Skin of body (tissue), 2 donors: ENCODE results near the gene ANKRD10. TPM values are rescaled to one million over a fixed set of nuclear protein-coding genes. Genes with fewer than 3 reads are reported as not detected.

Source experiments
- DNase-seq: peaks from one replicate; lab custom pipeline; 2025; lab: John Stamatoyannopoulos, UW
- total RNA-seq: library from RNA; depleted of rRNA; stranded (reverse); fragments of >200 nt; gene quantifications from one replicate; pipeline ENCODE4 v1.2.3, GENCODE V29; 2014

The ANKRD10 gene
- total RNA-seq, 1 donor from 2014 or later = 110 TPM

DNA sequence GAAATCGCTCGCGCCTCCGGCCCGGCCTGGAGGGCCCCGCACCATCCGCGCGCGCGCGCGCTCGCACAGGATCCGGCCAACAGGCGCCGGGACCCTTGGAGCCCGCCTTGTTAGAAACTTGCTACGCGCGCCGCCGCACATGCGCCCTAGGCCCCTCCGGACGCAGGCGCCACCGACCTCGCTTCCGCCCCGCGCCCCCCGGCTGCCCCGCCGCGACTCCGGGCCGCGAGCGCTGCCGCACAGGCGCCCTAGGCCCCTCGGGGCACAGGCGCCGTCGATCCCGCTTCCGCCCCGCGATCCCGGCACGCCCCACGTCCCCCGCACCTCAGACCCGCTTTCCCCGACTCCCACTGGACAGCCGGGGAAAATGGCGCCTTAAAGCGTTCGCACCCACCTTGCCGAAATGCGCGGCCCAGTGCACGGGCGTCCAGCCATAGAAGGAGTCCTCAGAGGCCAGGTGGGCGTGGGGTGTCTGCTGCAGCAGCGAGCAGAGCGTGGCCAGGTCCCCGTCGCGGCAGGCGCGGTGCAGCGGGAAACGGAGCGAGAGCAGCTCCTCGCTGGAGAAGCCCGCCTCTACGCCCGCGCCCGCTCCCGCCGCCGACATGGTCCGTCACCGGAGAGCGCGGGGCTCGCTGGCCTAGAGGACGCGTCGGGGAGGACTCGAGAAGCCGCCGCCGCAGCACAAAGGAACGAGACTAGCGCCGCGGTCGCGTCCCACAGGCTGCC lies 375 bp downstream of the ANKRD10 start:
- peak; percentile 77 for DNase-seq

DNA sequence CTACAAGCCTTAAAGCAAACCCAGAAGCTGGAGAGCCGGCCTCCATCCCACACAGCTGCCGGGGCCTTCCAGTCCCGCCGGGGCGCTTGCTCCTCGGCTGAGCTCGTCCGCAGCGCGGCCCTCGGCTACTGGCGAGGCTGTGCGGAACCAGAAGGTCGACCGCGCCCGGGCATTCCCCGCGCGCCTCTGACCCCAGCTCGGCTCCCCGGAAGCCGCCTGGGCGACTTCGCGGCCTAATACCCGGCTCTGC lies 863 bp downstream of the ANKRD10 start:
- DNase-seq = no peak

DNA sequence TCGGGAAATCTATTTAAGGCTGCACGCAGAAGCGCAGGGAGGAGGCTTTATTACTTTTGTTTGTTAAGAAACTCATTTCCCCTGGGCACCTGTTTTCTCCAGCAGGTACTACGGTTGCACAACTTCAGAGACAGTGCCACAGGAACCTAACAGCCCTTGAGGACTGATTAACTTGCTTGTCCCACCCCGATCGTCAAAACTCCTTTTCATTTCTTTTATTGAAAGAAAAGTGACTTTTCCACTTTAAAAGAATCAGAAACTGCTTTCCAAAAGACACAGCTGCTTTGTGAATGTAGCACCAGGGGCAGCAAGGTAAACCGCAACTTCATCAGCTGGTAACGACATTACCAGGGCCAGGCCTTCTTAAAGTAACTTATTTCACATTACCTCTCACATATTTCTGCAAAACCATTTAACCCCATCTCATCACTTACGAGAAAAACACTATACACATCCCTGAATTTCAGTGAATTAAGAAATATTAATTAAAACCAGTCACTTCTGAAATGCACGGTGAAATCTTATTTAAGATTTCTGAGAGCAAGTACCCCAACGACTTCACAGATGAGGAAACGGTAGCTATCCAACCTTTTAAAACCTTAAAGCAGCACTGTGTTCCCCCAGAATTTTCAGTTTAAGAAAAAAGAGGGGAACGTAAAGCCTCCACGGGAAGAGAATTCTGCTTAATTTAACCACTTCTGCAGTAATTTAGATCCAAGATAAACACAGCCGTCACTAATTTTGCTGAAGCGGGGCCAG lies 1.4 kb downstream of the ANKRD10 start:
- DNase-seq = no peak

DNA sequence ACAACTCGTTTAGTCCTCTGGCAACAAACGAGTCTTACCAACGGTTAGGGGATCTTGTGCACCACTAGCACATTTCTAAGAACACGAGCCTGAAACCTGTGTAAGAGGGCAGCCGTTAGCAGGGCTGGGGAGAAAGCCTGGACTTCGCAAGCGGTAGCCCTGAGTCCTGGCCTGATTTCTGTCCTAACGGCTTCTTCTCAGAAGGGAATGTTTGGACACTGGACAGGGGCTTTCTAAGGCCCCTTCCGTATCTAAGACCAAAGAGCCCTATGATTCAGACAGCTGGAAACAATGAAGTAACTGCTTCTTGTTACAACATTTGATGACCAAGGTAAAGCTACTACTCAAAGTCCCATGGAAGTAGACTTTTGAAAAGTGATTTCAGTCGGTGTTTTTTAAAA lies 2.2 kb downstream of the ANKRD10 start:
- no peak for DNase-seq

DNA sequence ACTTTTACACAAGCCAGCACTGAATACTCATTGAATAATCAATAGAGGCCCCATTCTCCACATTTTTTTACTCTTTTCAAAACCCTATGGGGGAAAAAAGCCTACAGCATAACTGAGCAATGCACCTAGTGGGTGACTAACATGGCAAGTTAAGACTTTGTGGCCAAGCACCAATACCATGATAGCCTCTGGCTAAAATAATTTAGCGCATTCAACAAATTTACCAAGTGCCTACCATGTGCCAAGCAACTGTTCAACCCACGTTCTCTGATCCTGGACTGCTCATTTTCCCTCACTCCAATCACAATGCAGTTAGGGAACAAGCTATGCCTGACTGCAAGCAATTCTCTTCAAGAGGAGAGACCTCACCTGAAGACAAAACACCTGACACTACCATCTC lies 3.0 kb downstream of the ANKRD10 start:
- DNase-seq = no peak

DNA sequence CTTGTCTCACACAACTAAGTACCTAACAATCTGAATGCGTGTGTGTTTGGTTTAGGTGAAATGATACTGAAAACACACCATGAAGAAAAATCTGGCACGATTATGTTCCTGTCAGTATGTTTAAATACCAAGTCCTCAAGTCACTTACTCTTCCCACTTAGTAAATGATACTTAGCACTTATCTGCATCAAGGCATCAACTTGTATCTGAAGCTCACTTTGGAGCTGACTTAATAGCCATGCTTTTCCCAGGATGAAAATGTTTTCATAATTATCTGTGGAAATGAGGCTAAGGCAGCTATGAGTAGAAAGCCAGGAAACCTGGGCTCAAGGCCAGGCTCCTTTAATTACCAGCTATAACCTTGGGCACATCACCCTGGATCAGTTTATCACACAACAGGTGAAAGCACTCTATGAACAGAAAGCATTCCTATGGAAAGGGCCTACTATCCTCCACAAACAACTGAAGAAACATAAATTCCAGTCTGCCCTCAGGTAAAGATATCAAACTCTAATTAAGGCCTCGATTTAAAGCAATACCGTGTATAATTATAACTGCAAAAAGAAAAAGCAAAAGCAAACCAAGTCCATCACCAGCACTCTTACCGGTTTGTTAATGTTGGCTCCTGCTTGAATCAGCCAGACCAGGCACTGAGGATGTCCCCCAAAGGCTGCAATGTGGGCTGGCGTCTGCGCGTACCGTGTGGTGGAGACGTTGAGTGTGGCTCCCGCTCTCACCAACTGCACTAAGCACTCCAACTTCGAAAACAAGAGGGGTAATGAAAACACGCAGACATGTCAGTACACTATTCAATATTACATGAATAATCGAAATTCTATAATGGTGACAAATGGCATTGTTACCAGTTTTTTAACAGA lies 4.6 kb downstream of the ANKRD10 start:
- DNase-seq = no peak

DNA sequence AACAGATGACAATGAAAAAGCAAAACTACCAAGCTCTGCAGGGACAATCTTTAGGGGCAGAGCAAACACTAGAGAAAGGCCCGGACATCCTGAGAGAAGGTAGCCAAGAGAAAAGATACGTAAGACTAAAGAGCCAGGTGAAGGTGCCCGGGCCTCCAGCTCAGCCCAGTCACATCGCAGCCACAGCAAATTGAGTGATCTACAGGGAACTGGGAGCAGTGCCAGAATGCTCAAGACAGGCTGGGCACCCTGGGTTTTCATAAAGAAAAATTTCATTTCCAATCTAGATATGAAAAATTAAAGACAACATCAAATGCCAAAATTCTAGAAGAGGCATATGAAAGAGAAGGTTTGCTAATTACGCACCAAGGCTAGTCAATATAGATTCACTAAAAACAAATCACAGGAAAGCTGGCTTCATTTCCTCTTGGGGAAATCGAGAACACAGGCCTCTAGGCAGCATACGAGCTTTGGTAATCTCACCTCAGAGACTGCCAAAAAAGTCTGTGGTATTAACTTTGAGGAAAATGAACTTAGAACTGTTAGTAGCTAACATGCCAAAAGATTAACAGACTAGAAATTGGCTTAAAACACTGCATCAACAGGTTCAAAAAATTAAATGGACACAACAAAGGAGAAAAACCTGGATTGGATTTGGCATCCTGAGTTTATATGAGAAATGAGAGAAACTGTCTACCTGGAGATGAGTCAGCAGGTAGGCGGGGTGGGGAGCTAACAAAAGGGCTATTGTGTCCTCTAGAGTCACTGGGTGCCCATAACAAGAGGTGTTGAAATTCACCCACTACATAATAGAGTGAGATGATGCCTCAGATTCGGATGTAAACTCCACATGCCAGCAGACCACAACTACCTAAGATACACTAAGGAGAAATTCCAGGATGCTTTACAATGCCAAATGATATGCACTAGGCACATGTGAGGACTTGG lies 6.6 kb downstream of the ANKRD10 start:
- no peak for DNase-seq

DNA sequence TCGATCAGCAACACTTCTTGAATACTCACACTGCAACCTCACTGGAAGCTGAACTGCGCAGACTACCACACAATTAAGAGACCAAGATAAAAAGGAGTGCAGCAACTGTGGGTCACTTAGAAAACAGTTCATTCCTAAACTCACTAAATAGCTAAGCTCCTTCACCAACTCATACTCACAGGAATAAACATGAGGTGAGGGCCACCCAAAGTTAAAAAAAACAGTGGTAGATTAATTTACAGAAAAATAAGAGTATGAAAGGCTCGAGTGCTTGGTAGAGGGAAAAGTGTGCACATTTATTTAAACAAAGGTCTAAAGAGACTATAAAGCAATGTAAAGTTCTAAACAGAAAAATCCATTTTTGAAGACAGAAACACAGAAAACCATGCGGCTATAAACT lies 7.6 kb downstream of the ANKRD10 start:
- no peak for DNase-seq

DNA sequence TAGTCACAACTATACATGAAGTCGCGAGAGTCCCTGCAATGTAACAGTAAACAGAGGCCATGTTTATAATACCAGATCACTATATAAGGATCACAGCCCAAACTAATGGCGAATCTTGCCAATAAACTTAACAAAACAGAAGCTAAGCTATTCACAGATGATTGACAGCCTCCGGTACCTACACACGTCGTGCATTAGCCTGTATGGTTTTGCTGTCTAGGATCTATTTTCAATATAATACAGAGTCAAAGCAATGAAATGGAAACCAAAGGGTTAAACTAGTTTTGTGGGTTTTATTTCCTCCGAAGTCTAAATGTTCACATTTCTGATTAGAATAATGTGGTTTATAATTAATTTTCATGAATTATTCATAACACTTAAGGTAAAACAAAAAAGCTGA lies 10.1 kb downstream of the ANKRD10 start:
- DNase-seq = no peak

DNA sequence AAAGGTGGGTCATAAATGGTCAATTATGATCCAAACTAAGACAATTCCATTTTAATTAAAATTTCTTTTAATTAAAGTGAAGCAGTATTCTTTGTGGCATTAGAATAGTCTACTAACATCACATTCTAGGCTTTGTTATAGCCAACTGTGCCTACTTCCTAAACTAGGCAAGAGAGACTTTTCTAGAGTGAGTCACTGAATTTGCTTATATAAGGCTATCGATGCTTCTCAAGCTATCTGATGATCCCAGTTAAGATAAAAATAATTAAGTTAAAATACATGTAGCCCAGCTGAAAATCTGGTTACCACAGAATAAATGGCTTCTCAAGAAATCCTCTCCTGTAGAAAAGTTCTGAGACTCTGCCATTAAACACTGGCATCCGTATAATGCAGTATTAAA lies 12.5 kb downstream of the ANKRD10 start:
- DNase-seq = no peak

DNA sequence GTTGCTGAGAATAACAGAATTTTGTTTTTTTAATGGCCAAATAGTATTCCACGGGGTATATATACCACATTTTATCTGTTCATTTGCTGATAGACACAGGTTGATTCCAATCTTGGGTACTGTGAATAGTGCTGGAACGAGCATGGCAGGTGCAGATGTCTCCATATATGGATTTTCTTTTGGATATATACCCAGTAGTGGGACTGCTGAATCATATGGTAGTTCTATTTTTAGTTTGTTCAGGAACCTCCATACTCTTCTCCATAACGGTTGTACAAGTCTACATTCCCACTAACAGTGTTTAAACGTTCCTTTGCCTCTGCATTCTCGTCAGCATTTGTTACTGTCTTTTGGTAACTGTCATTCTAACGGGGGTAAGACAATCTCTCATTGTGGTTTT lies 17.3 kb downstream of the ANKRD10 start:
- DNase-seq = no peak

DNA sequence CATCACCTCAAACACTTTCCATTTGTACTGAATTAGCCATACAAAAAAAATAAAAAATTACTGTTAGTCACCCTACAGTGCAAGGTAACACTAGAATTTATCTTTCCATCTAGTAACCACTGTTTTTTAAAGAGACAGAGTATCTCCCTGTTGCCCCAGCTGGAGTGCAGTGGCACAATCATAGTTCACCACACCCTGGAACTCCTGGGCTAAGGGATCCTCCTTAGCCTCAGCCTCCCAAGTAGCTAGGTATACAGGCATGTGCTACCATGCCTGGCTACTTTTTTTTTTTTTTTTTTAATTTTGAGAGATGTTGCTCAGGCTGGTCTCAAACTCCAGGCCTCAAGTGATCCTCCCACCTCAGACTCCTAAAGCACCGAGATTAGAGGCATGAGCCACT lies 17.9 kb downstream of the ANKRD10 start:
- DNase-seq = no peak

DNA sequence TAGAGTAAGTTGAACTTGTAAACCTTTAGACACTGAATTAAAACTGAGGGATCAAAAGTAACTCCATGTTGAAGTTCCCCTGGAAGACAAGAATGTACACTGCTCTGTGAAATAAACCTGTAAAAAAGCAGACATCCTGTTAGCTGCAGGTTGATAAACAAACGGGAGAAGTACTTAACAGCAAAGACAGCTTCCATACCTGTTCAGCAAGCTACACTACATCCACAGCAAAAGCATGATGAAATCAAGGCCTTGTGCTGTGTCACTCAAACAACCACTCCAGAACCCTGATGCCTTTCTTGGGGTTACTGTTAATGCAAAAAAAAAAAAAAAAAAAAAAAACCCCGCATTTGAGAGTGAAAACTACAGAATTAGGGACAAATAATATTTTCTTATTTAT lies 20.8 kb downstream of the ANKRD10 start:
- DNase-seq = no peak

DNA sequence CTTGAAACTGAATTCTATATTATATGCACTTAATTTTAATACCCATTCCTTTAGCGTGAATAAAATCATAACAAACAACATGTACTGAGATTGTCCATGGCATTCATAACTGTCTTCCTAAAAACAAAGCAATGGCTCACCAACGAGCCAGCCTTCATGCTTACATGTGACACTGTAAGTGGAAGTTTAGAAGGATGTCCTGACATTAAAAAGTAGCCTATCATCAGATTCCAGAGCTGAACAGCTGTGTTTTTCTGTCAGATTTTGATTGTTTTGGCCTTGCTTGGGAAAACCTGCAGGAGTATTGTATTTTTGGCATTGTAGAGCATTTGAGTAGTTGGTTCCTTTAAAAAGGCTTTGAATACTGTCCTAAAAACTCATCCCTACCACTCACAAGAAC lies 21.3 kb downstream of the ANKRD10 start:
- no peak for DNase-seq

DNA sequence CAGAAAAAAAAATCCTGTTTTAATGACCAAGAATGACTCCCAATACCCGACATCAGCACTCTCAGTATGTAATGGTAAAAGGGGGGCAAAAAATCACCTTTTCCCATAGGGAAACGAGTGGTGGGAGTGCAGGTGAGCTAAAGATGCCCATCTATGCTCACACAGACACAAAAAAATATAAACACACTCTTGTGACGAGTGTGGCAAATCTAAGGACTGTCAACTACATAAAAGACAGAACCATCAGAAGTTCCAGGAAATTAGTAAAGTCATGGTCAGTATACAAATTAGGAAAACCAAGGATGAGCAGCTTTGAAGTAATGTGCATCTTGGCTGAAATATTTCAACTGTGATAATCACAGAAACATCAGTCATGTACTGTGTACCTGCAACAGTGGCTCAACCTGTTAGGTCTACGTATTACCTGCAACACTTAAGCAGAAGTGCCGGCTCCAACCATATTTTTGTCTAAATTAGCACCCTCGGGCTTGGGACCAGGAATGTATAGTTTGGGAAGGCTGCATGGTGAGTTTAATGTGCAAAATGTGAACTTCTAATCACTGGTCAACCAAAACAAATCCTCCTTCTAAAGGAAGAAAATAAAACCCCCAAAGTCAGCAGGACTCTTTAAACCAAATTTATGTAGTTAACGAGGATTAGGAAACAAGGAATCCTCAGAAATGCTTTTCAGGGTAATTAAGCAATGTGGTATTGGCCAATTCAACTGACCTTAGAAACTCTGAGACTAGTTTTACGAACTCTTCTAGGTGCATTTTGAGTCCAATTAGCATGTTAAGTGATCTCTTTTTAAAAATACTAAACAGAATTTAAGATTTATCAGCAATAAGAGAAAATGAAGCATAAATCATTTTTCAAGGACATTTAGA lies 24.3 kb downstream of the ANKRD10 start:
- DNase-seq = no peak

DNA sequence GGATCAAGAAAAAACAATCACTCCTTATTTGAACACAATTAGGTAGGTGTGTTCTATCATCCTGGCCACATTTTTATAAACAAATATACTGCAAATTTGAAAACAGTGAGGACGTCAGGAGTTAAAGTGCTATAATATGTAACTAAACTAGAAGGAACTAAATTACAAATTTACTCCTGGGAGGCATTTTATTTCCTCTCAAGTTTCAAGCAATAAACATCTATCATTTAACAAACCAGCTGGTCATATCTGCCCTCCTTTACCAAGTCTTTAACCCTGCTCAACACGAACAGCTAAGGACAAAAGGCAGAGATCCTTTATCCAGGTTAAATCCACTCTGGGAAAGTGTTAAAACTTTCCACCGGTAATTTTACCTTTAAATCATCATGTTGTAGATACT lies 26.5 kb downstream of the ANKRD10 start:
- DNase-seq = no peak

DNA sequence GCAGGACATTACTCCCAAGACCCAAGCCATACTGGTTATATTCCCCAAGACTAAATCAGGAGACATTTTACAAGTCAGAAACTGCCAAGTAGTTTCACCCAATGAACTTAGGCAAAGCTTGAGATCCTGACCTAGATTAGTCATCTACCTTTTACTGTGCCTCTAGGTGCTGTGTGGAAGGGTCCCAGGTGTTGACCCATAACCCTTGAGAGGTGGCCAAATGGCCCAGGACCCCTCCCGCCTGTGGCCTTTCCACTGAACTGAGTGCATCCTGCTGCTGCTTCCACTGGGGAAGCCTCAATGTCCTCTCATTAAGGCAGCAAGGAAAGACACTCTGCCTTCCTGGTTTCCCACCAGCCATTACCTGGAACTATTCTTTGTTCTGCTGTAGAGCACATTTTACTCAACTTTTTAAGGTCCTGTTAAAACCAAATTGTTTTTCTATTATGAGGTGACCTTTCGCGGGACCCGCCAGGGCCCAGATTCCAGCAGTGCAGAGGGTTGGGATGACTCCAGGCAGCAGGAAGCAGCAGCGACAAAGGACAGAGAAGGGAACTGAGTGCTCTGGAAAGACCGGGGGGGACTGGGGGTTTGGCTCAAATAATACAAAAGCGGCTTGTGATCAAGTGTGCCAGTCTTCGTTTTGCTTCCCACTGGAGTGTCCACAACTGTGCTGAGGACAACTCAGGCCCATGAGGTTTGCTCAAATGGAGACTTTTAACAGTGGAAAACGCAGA lies 27.1 kb downstream of the ANKRD10 start:
- no peak for DNase-seq

DNA sequence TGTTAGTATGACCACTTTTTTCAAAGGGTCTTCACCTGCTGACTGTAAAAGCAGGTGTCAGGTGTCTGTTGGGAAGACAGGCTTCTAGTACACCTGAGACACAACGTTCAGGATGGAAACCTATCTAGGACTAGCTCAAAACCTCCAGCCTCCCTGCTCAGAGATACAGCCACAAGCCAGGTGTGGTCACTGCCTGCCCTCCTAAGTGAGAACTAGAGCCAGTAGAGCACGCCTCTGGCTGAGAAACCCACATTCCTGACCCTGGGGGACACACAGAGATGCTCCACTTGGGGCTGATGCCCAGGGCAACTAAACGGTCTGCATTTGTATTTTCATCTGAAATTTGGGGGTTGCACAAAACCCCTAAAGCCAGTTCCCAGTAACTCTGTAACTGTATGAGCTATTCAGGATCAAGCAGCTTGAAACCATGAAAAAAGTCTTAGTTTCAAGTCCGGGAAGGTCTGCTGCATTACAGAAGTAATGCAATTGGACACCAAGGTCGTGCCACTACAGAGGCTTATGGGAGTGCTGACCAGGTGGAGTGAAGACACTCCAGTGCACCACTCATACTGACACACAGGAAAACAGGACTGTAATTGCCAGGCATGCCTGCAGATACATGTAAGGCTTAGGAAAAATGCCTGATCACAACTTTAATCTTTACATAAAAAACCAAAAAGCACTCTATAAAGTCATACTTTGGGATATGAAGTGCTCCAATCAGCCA lies 27.8 kb downstream of the ANKRD10 start:
- no peak for DNase-seq
